H9 (cell line): ENCODE results near the gene LAMA5. TPM values are rescaled to one million over a fixed set of nuclear protein-coding genes. Genes with fewer than 3 reads are reported as not detected.

Source experiments
- DNase-seq: peaks from one replicate; pipeline ENCODE4 v3.0.0-alpha.2; 2017
- H2AFZ ChIP-seq: one replicate; pipeline ENCODE4 v1.6.1; 2013; ENCODE audit warnings: mild to moderate bottlenecking, low read length, control low read depth, moderate library complexity
- H2AK5ac ChIP-seq: 2 replicates; pipeline ENCODE4 v1.6.1; 2013; ENCODE audit warnings: low read length, control low read depth, mixed read lengths; ENCODE audit not compliant: insufficient read length
- H2BK120ac ChIP-seq: one replicate; pipeline ENCODE4 v1.6.1; 2013; ENCODE audit warnings: low read depth, mild to moderate bottlenecking, low read length, control low read depth, inconsistent platforms; ENCODE audit not compliant: poor library complexity, severe bottlenecking
- H2BK12ac ChIP-seq: 2 replicates; pipeline ENCODE4 v1.6.1; 2013; ENCODE audit warnings: low read length, control low read depth, mixed read lengths, low read depth; ENCODE audit not compliant: insufficient read length
- H2BK15ac ChIP-seq: 2 replicates; pipeline ENCODE4 v1.6.1; 2013; ENCODE audit warnings: low read depth, low read length, control low read depth
- H2BK20ac ChIP-seq: one replicate; pipeline ENCODE4 v1.6.1; 2013; ENCODE audit warnings: low read depth, mild to moderate bottlenecking, low read length, control low read depth, inconsistent platforms; ENCODE audit not compliant: poor library complexity, severe bottlenecking
- H2BK5ac ChIP-seq: 2 replicates; pipeline ENCODE4 v1.6.1; 2013; ENCODE audit warnings: low read length, control low read depth, mixed read lengths; ENCODE audit not compliant: insufficient read length
- H3K14ac ChIP-seq: 2 replicates; pipeline ENCODE4 v1.6.1; 2013; ENCODE audit warnings: low read length, control low read depth; ENCODE audit not compliant: insufficient read depth
- H3K18ac ChIP-seq: 2 replicates; pipeline ENCODE4 v1.6.1; 2013; ENCODE audit warnings: low read depth, mild to moderate bottlenecking, mixed read lengths, low read length, control low read depth; ENCODE audit not compliant: insufficient read length
- H3K23ac ChIP-seq: 2 replicates; pipeline ENCODE4 v1.6.1; 2013; ENCODE audit warnings: low read length, control low read depth, mixed read lengths, low read depth; ENCODE audit not compliant: insufficient read length
- H3K23me2 ChIP-seq: 2 replicates; pipeline ENCODE4 v1.6.1; 2013; ENCODE audit warnings: low read depth, mild to moderate bottlenecking, mixed read lengths, low read length, control low read depth; ENCODE audit not compliant: insufficient read length, poor library complexity, severe bottlenecking
- H3K27ac ChIP-seq: 2 replicates; pipeline ENCODE4 v1.5.1; 2013; ENCODE audit warnings: low read length, control low read depth, mixed read lengths, low read depth; ENCODE audit not compliant: insufficient read length
- H3K27me3 ChIP-seq: 2 replicates; pipeline ENCODE4 v1.6.1; 2013; ENCODE audit warnings: low read length, control low read depth, inconsistent platforms; ENCODE audit not compliant: insufficient read depth
- H3K4ac ChIP-seq: 2 replicates; pipeline ENCODE4 v1.6.1; 2013; ENCODE audit warnings: low read depth, mild to moderate bottlenecking, control low read depth, inconsistent platforms, low read length, moderate library complexity
- H3K4me1 ChIP-seq: 2 replicates; pipeline ENCODE4 v1.6.1; 2013; ENCODE audit warnings: low read length, control low read depth, inconsistent platforms; ENCODE audit not compliant: insufficient read depth
- H3K4me2 ChIP-seq: 2 replicates; pipeline ENCODE4 v1.6.1; 2013; ENCODE audit warnings: low read length, control low read depth, mixed read lengths; ENCODE audit not compliant: insufficient read length, insufficient read depth
- H3K56ac ChIP-seq: 2 replicates; pipeline ENCODE4 v1.6.1; 2013; ENCODE audit warnings: low read depth, mild to moderate bottlenecking, mixed read lengths, low read length, control low read depth; ENCODE audit not compliant: insufficient read length
- H3K79me1 ChIP-seq: 2 replicates; pipeline ENCODE4 v1.6.1; 2013; ENCODE audit warnings: low read depth, mild to moderate bottlenecking, moderate library complexity, low read length, control low read depth, inconsistent platforms; ENCODE audit not compliant: insufficient read depth, poor library complexity, severe bottlenecking
- H3K79me2 ChIP-seq: 2 replicates; pipeline ENCODE4 v1.6.1; 2013; ENCODE audit warnings: low read length, control low read depth, inconsistent platforms; ENCODE audit not compliant: insufficient read depth
- H3K9ac ChIP-seq: 2 replicates; pipeline ENCODE4 v1.6.1; 2013; ENCODE audit warnings: low read length, control low read depth, mixed read lengths; ENCODE audit not compliant: insufficient read length; ENCODE audit errors: extremely low read depth
- H3K9me3 ChIP-seq: one replicate; pipeline ENCODE4 v1.6.1; 2013; ENCODE audit warnings: low read depth, low read length, inconsistent platforms; ENCODE audit not compliant: control insufficient read depth
- H3T11ph ChIP-seq: one replicate; pipeline ENCODE4 v1.6.1; 2013; ENCODE audit warnings: mild to moderate bottlenecking, low read length, control low read depth, inconsistent platforms
- H4K20me1 ChIP-seq: one replicate; pipeline ENCODE4 v1.6.1; 2013; ENCODE audit not compliant: control insufficient read depth, insufficient read length, insufficient read depth
- H4K5ac ChIP-seq: 2 replicates; pipeline ENCODE4 v1.6.1; 2013; ENCODE audit warnings: low read depth, mild to moderate bottlenecking, mixed read lengths, low read length, control low read depth; ENCODE audit not compliant: insufficient read length
- H4K8ac ChIP-seq: replicated peaks from 2 replicates; pipeline ENCODE4 v1.6.1; 2013; ENCODE audit warnings: low read length, control low read depth, mixed read lengths, low read depth; ENCODE audit not compliant: insufficient read length
- H4K91ac ChIP-seq: 2 replicates; pipeline ENCODE4 v1.6.1; 2013; ENCODE audit warnings: low read depth, mild to moderate bottlenecking, moderate library complexity, mixed read lengths, low read length, control low read depth; ENCODE audit not compliant: insufficient read length
- H3K27ac Mint-ChIP-seq, 3 experiments: 2 replicates in 2 of 3; 3 replicates in 1 of 3; pipeline ENCODE4 v1.8.0; 2020 to 2021; ENCODE audit warnings: mixed read lengths in 3 of 3, mild to moderate bottlenecking in 1 of 3, moderate library complexity in 1 of 3
- H3K27me3 Mint-ChIP-seq: 2 replicates; pipeline ENCODE4 v1.8.0; 2021; ENCODE audit warnings: low read depth, mild to moderate bottlenecking, moderate library complexity, mixed read lengths
- H3K36me3 Mint-ChIP-seq, 3 experiments: 2 replicates in 2 of 3; 3 replicates in 1 of 3; pipeline ENCODE4 v1.8.0; 2020 to 2021; ENCODE audit warnings: low read depth in 3 of 3, mixed read lengths in 3 of 3; ENCODE audit not compliant: insufficient read depth in 1 of 3
- H3K4me1 Mint-ChIP-seq, 2 experiments: 2 replicates each; pipeline ENCODE4 v1.8.0; 2020; ENCODE audit warnings: mixed read lengths in 2 of 2
- H3K4me3 Mint-ChIP-seq, 2 experiments: 2 replicates in 1 of 2; 3 replicates in 1 of 2; pipeline ENCODE4 v1.8.0; 2020 to 2021; ENCODE audit warnings: mild to moderate bottlenecking in 2 of 2, mixed read lengths in 2 of 2, moderate library complexity in 1 of 2
- H3K9me3 Mint-ChIP-seq, 2 experiments: 2 replicates in 1 of 2; 3 replicates in 1 of 2; pipeline ENCODE4 v1.8.0; 2020; ENCODE audit warnings: mild to moderate bottlenecking in 2 of 2, mixed read lengths in 2 of 2, moderate library complexity in 1 of 2
- CTCF ChIP-seq: fragments of 200-600 bp; sonication (generic); conservative IDR thresholded peaks from 3 replicates; pipeline ENCODE4 v1.8.0; 2021; ENCODE audit warnings: antibody characterized with exemption, mild to moderate bottlenecking
- WGBS: extraction: QIAGEN DNeasy Blood & Tissue Kit; methylation state at CpG from one replicate; pipeline ENCODE4 v1.1.7; 2013; ENCODE audit warnings: missing lambda C conversion rate, low lambda C conversion rate, mixed read lengths; ENCODE audit not compliant: insufficient read length; ENCODE audit errors: extremely low coverage; 5-methylcytosine and 5-hydroxymethylcytosine counted together
- total RNA-seq: library from RNA; stranded (reverse); gene quantifications from 2 replicates; pipeline ENCODE4 v1.2.1, GENCODE V29; 2021

LAMA5 gene
- total RNA-seq, 1 experiment from 2014 or later = 200 TPM

GRCh38 chr20:62274332-62274950 lies 92.7 kb downstream of the LAMA5 start:
- Histone ChIP-seq H3K18ac (no peak overlapping the region), H2AK5ac (no peak overlapping the region), H3K9ac (no peak overlapping the region), H3K14ac (no peak overlapping the region), H4K91ac (no peak overlapping the region), H2BK12ac (no peak overlapping the region), H3K23ac (no peak overlapping the region), H4K8ac (no peak overlapping the region), H3T11ph (no peak overlapping the region), H3K27ac (no peak overlapping the region), H3K79me1 (no peaks in the 10 kb centered on the region), H3K27me3 (no peaks in the 10 kb centered on the region), H3K79me2 (no peaks in the 10 kb centered on the region), H4K20me1 (peaks cover 5% of the 10 kb centered on the region), H2BK5ac (no peak overlapping the region), H3K56ac (no peak overlapping the region), H2BK120ac (no peak overlapping the region), H2BK15ac (no peak overlapping the region), H3K4me1 (no peaks in the 10 kb centered on the region), H2AFZ (no peak overlapping the region), H2BK20ac (no peak overlapping the region), H3K23me2 (no peaks in the 10 kb centered on the region), H3K4me2 (no peak overlapping the region), H4K5ac (no peak overlapping the region), H3K4ac (no peak overlapping the region), H3K9me3 (no peaks in the 10 kb centered on the region)
- Mint-ChIP-seq H3K9me3 (no peaks in the 10 kb centered on the region), H3K36me3 (peaks cover 13 to 62% (median 57%) of the 10 kb centered on the region in 3 experiments; a peak in 6 of 7 replicates), H3K4me1 (no peaks in the 10 kb centered on the region), H3K4me3 (no peak overlapping the region), H3K27me3 (no peaks in the 10 kb centered on the region; the same call in 1 of the 2 replicates), H3K27ac (peak overlapping the region in 1 of 3 experiments; percentile 50; a peak in 2 of 7 replicates)
- no peak for DNase-seq
- TF ChIP-seq CTCF = no peak
- no CpG with 5 or more reads among the region's 13 CpGs for whole genome bisulfite sequencing
